ENCODE measurements around the gene ARMC7.
"Not testable (repeated sequence)": the region's sequence is repeated elsewhere in the genome, so short reads cannot be mapped to it uniquely, and the experiment has no call there.

Gene ARMC7

DNA sequence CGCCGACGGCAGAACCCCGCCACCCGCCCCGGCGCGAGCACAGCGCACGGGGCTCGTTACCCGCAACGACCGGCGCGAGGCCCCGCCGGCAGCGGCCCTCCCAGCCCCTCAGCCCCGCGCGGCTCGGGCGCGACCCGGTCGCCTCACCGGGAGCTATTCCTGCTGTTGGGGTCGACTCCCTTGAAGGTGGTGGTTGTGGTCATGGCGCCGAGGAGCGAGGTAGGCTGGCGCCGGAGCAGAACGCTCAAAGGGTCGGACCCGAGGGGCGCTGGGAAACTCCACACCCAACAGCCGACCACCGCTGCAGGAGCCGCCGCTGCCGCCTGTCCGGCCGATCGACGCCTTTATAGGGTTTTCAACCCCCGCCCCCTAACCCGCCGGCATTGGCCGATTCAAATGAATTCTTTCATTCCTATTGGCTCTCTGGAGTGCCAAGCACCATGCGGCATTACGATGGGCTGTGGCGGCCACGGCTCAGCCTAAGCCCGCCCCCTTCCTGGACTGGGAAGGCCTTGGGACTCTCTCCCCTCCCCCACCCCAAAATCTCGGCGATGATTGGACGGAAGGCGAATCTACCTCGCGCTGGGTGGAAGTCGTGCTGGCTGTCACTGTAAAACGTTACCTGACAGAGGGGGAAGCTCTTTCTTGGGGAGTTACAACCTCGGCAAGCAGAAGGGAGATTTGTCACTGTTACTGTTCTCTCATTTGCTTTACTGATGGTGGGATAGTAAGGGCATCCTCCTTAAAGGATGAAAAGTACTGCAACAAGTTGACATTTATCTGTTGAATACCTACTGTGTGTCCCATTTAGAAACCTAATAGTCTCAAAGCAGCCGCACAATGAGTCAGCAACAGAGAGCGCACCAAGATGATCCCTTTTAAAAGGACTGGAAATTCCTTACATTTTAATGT is 44.7 kb downstream of the ARMC7 start, which contains the start of gene JPT1:
Gene JPT1, minus strand, starts transcription at position 318 of the 912 bp plus-strand sequence. Its CDS starts 115 bp downstream, at position 203.
- TF ChIP-seq, protein P1, sequence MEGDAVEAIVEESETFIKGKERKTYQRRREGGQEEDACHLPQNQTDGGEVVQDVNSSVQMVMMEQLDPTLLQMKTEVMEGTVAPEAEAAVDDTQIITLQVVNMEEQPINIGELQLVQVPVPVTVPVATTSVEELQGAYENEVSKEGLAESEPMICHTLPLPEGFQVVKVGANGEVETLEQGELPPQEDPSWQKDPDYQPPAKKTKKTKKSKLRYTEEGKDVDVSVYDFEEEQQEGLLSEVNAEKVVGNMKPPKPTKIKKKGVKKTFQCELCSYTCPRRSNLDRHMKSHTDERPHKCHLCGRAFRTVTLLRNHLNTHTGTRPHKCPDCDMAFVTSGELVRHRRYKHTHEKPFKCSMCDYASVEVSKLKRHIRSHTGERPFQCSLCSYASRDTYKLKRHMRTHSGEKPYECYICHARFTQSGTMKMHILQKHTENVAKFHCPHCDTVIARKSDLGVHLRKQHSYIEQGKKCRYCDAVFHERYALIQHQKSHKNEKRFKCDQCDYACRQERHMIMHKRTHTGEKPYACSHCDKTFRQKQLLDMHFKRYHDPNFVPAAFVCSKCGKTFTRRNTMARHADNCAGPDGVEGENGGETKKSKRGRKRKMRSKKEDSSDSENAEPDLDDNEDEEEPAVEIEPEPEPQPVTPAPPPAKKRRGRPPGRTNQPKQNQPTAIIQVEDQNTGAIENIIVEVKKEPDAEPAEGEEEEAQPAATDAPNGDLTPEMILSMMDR (IDR thresholded peaks at IDR 0.05; ENCODE audit: low read depth, low read length) = no peak
- no peak for TF ChIP-seq EZH2phosphoT487 (IDR thresholded peaks at IDR 0.05; ENCODE audit: low read depth)
- Histone ChIP-seq H3K4me2 (ENCODE audit: low read length) (peak within 1 kb of the TSS; percentile 92), H4K20me1 (ENCODE audit: insufficient read depth, low read length) (peaks cover 18% of the 10 kb centered on the region), H3K9ac (ENCODE audit: low read length) (peak within 1 kb of the TSS; percentile 79), H3K4me3 (ENCODE audit: low read length) (peak within 1 kb of the TSS; percentile 82), H2AFZ (ENCODE audit: low read depth, low read length) (0 out of 2 replicates have a peak within 1 kb of the TSS, but pooled peaks have one; percentile 40), H3K27ac (ENCODE audit: low read length) (peak within 1 kb of the TSS; percentile 71), H3K27me3 (ENCODE audit: low read depth, low read length) (no peaks in the 10 kb centered on the region), H3K9me3 (ENCODE audit: insufficient read depth, low read length) (no peaks in the 10 kb centered on the region), H3K36me3 (replicated peaks; ENCODE audit: low read depth, low read length) (peaks cover 11% of the 10 kb centered on the region), H3K4me1 (ENCODE audit: low read length) (peaks cover 17% of the 10 kb centered on the region), H3K79me2 (ENCODE audit: low read length) (peaks cover 48% of the 10 kb centered on the region)

DNA sequence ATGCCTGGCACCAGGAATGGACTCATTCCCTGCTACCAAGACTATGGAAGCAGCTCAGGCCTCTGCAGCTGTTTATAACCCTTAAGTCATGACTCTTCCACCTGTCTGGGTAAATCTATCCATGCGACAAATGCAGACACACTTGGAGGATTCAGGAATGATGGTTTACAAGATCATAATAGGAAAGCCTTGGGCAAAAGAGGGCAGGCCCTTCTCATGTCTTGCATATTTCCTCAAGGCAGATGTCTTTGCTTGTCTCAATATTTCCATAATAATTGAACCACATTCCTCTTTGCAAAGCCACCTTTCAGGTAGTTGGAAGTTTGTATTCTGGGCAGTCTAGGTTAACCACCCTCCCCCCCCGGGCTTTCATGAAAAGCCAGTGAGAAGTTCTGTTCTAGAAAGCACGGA is 45.4 kb downstream of the ARMC7 start:
- Histone ChIP-seq H3K4me3 (ENCODE audit: low read length) (peak overlapping the region; percentile 67), H3K9me3 (ENCODE audit: insufficient read depth, low read length) (no peaks in the 10 kb centered on the region), H3K4me2 (ENCODE audit: low read length) (peak overlapping the region; percentile 91), H3K27me3 (ENCODE audit: low read depth, low read length) (no peaks in the 10 kb centered on the region), H3K27ac (ENCODE audit: low read length) (peak overlapping the region; percentile 71), H4K20me1 (ENCODE audit: insufficient read depth, low read length) (peaks cover 13% of the 10 kb centered on the region), H3K9ac (ENCODE audit: low read length) (peak overlapping the region; percentile 50; the same call in 1 of the 2 replicates), H3K36me3 (replicated peaks; ENCODE audit: low read depth, low read length) (peaks cover 11% of the 10 kb centered on the region), H3K79me2 (ENCODE audit: low read length) (peaks cover 41% of the 10 kb centered on the region), H3K4me1 (ENCODE audit: low read length) (peaks cover 17% of the 10 kb centered on the region), H2AFZ (ENCODE audit: low read depth, low read length) (0 out of 2 replicates have a peak overlapping the region, but pooled peaks have one; percentile 40)
- no peak for TF ChIP-seq EZH2phosphoT487 (IDR thresholded peaks at IDR 0.05; ENCODE audit: low read depth)
- TF ChIP-seq, protein P1 (IDR thresholded peaks at IDR 0.05; ENCODE audit: low read depth, low read length) = no peak

DNA sequence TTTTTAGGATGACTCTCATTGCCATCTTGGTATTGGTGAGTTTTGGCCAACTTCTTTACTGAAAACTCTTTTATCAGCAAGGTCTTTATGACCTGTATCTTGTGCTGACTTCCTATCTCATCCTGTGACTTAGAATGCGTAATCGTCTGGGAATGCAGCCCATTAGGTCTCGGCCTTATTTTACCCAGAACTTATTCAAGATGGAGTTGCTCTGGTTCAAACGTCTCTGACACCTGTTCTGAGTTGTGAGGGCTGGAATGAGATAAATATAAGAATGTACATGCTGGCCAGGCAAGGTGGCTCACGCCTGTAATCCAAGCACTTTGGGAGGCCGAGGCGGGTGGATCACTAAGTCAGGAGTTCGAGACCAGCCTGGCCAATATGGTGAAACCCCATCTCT is 48.7 kb downstream of the ARMC7 start:
- not testable (repeated sequence) for H3K4me3 ChIP-seq (ENCODE audit: low read length); H3K27ac ChIP-seq (ENCODE audit: low read length); H3K27me3 ChIP-seq (ENCODE audit: low read depth, low read length); H4K20me1 ChIP-seq (ENCODE audit: insufficient read depth, low read length); H3K9me3 ChIP-seq (ENCODE audit: insufficient read depth, low read length); H3K4me1 ChIP-seq (ENCODE audit: low read length); H3K9ac ChIP-seq (ENCODE audit: low read length); H3K4me2 ChIP-seq (ENCODE audit: low read length); H3K79me2 ChIP-seq (ENCODE audit: low read length); H2AFZ ChIP-seq (ENCODE audit: low read depth, low read length)
- peaks cover 12% of the 10 kb centered on the region for H3K36me3 ChIP-seq (replicated peaks; ENCODE audit: low read depth, low read length)

DNA sequence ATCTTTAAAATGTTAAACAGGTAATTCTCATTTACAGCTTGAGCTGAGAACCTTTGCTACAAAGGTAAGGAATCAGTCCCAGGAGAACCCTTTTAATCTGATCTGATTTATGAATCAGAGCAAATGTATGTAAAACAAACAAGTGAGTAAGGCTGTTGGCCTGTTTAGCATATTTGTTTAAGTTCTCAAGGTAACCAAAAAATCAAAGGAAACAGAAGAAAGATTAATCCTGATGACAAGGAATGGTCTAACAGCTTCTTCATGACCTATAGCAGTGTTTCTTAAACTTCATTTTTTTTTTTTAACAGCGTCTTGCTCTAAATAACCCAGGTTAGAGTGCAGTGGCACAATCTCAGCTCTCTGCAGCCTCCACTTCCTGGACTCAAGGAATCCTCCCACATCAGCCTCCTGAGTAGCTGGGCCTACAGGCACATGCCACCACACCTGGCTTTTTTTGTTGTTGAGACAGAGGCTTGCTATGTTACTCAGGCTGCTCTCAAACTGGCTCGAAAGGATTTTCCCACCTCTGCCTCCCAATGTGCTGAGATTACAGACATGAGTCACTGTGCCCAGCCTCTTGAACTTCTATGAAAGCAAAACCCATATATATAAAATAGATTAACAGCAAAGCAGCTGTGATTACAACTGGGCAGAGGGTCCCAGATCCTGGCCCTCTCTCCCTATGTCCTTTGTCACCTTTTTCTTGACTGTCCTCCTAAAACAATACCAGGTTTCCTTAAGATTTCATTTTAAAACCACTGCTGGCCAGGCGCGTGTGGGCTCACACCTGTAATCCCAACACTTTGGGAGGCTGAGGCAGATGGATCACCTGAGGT is 49.6 kb downstream of the ARMC7 start:
- no peaks in the 10 kb centered on the region for H3K27me3 ChIP-seq (ENCODE audit: low read depth, low read length)
- H3K4me3 ChIP-seq (ENCODE audit: low read length) = no peak overlapping the region
- no peak overlapping the region for H3K9ac ChIP-seq (ENCODE audit: low read length)
- H3K27ac ChIP-seq (ENCODE audit: low read length) = no peak overlapping the region
- H3K4me1 ChIP-seq (ENCODE audit: low read length) = peaks cover 8% of the 10 kb centered on the region
- no peak overlapping the region for H2AFZ ChIP-seq (ENCODE audit: low read depth, low read length)
- no peak for TF ChIP-seq EZH2phosphoT487 (IDR thresholded peaks at IDR 0.05; ENCODE audit: low read depth)
- TF ChIP-seq, protein P1 (IDR thresholded peaks at IDR 0.05; ENCODE audit: low read depth, low read length) = no peak
- no peaks in the 10 kb centered on the region for H3K79me2 ChIP-seq (ENCODE audit: low read length)
- H3K36me3 ChIP-seq (replicated peaks; ENCODE audit: low read depth, low read length) = peaks cover 12% of the 10 kb centered on the region
- H4K20me1 ChIP-seq (ENCODE audit: insufficient read depth, low read length) = no peaks in the 10 kb centered on the region
- H3K9me3 ChIP-seq (ENCODE audit: insufficient read depth, low read length) = no peaks in the 10 kb centered on the region
- no peak overlapping the region for H3K4me2 ChIP-seq (ENCODE audit: low read length)

All from OCI-LY3 (cell line).